Stimulated activated CD8-positive, alpha-beta memory T cell treated with anti-CD3 and anti-CD28 coated beads, Interleukin-15, amount 100 ng/mL, for 4 hours (primary cell): ENCODE data around the gene KCNIP4.

Experiments used
- DNase-seq, 2 donors: peaks; one replicate each; pipeline ENCODE4 v3.0.0-alpha.2; 2020; ENCODE audit warnings: low read depth in 2 of 2

Gene KCNIP4

GRCh38 chr4:21061902-21062301, 886.7 kb downstream of the KCNIP4 start:
- DNase-seq, result no peak

GRCh38 chr4:21046141-21046540, 902.4 kb downstream of the KCNIP4 start:
- no peak for DNase-seq

- DNase-seq, result no peak
These were observed 903.5 kb downstream of the KCNIP4 start for GRCh38 chr4:21045119-21045518.

- DNase-seq, result no peak
These were observed 906.9 kb downstream of the KCNIP4 start for GRCh38 chr4:21041708-21042107.

GRCh38 chr4:21034728-21035127, 913.8 kb downstream of the KCNIP4 start:
- no peak for DNase-seq

- DNase-seq, result no peak
These were observed 916.4 kb downstream of the KCNIP4 start for GRCh38 chr4:21032089-21032645.

- no peak for DNase-seq
These were observed 929.8 kb downstream of the KCNIP4 start for GRCh38 chr4:21018817-21019216.

- DNase-seq, result no peak
These were observed 935.1 kb downstream of the KCNIP4 start for GRCh38 chr4:21013501-21013900.

- no peak for DNase-seq
These were observed 935.7 kb downstream of the KCNIP4 start for GRCh38 chr4:21012851-21013331.

- no peak for DNase-seq
These were observed 937.5 kb downstream of the KCNIP4 start for GRCh38 chr4:21011106-21011505.

- DNase-seq, result no peak
These were observed 938.6 kb downstream of the KCNIP4 start for GRCh38 chr4:21009956-21010355.

- no peak for DNase-seq
These were observed 942.9 kb downstream of the KCNIP4 start for GRCh38 chr4:21005647-21006046.

GRCh38 chr4:21002976-21003375, 945.6 kb downstream of the KCNIP4 start:
- no peak for DNase-seq

GRCh38 chr4:21002286-21002685, 946.3 kb downstream of the KCNIP4 start:
- no peak for DNase-seq

GRCh38 chr4:21001490-21001889, 947.1 kb downstream of the KCNIP4 start:
- DNase-seq, result no peak

- DNase-seq, result no peak
These were observed 950.7 kb downstream of the KCNIP4 start for GRCh38 chr4:20997886-20998285.

GRCh38 chr4:20995610-20996009, 953.0 kb downstream of the KCNIP4 start:
- DNase-seq, result no peak

- DNase-seq, result no peak
These were observed 953.6 kb downstream of the KCNIP4 start for GRCh38 chr4:20995015-20995414.

GRCh38 chr4:20992002-20992401, 956.6 kb downstream of the KCNIP4 start:
- no peak for DNase-seq

- DNase-seq, result no peak
These were observed 961.4 kb downstream of the KCNIP4 start for GRCh38 chr4:20987191-20987590.

GRCh38 chr4:20984576-20984836, 964.1 kb downstream of the KCNIP4 start:
- no peak for DNase-seq

GRCh38 chr4:20983763-20984575, 964.6 kb downstream of the KCNIP4 start:
- no peak for DNase-seq

- no peak for DNase-seq
These were observed 966.0 kb downstream of the KCNIP4 start for GRCh38 chr4:20982544-20982943.

GRCh38 chr4:20960291-20960690, 988.3 kb downstream of the KCNIP4 start:
- DNase-seq, result no peak
